Measurements from ENCODE around the gene CDK5RAP2. TPM values are rescaled to one million over a fixed set of nuclear protein-coding genes. Genes with fewer than 3 reads are reported as not detected.

Gene CDK5RAP2
- total and polyA plus RNA-seq, 2 donors: 27.3 to 44.0 TPM

- no peak for DNase-seq (ENCODE audit: low read depth in 6 of 9, low spot score in 9 of 9)
- no peaks in the 10 kb centered on the region for H3K9me3 ChIP-seq (ENCODE audit: control insufficient read depth in 2 of 2, insufficient read depth in 1 of 2, low read length in 1 of 2)
- WGBS: 97% methylated on average over 3 of the region's 3 CpGs
- no peaks in the 10 kb centered on the region for H3K27me3 ChIP-seq (ENCODE audit: control insufficient read depth in 2 of 2, insufficient read depth in 1 of 2, low read length in 1 of 2)
- peaks cover 48 to 75% of the 10 kb centered on the region in 2 donors for H3K36me3 ChIP-seq (ENCODE audit: control insufficient read depth in 2 of 2, insufficient read depth in 2 of 2, low read length in 1 of 2)
- H3K27ac ChIP-seq (ENCODE audit: low read depth in 1 of 2, low read length in 1 of 2): peak overlapping the region in 1 of 2 donors; percentile 21
- H3K4me3 ChIP-seq (ENCODE audit: low read length in 2 of 2): no peak overlapping the region
- no peaks in the 10 kb centered on the region for H3K4me1 ChIP-seq (ENCODE audit: control insufficient read depth in 2 of 2, insufficient read depth in 2 of 2, low read length in 2 of 2)
These were observed 169.0 kb downstream of the CDK5RAP2 start for GRCh38 chr9:120410925-120411501.

DNA sequence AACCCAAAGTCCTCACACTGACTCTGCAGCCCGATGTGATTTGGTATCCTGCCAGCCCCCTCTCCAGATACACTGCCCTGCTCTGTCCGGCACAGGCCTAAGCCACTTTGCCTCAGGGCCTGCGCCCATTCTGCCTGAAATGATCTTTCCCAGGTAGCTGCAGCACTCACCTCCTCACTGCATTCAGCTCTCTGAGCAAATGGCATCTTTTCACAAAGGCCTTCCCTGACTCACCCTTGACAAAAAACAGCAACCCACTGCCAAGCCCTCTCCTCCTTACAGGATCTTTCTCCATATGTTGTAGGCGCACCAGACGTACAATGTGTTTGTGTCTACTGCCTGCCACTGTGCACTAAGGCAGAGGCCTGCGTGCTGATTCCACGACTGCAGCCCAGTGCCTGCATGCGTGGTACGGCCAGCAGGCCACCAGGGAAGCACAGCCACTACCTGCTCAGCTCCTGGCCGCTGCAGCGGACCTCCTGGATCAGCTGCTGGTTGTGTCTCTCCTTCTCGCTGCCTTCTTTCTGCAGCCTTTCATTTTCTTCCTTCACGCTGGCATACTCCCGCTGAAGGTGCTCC, 171.2 kb downstream of the CDK5RAP2 start:
- DNase-seq (ENCODE audit: low read depth in 6 of 9, low spot score in 9 of 9): no peak
- Histone ChIP-seq H3K4me3 (ENCODE audit: low read length in 2 of 2) (no peak overlapping the region), H3K4me1 (ENCODE audit: control insufficient read depth in 2 of 2, insufficient read depth in 2 of 2, low read length in 2 of 2) (no peaks in the 10 kb centered on the region), H3K9me3 (ENCODE audit: control insufficient read depth in 2 of 2, insufficient read depth in 1 of 2, low read length in 1 of 2) (no peaks in the 10 kb centered on the region), H3K27me3 (ENCODE audit: control insufficient read depth in 2 of 2, insufficient read depth in 1 of 2, low read length in 1 of 2) (no peaks in the 10 kb centered on the region), H3K27ac (ENCODE audit: low read depth in 1 of 2, low read length in 1 of 2) (no peak overlapping the region), H3K36me3 (ENCODE audit: control insufficient read depth in 2 of 2, insufficient read depth in 2 of 2, low read length in 1 of 2) (peaks cover 56 to 82% of the 10 kb centered on the region in 2 donors)
- WGBS: 98% methylated on average over 14 of the region's 14 CpGs

DNA sequence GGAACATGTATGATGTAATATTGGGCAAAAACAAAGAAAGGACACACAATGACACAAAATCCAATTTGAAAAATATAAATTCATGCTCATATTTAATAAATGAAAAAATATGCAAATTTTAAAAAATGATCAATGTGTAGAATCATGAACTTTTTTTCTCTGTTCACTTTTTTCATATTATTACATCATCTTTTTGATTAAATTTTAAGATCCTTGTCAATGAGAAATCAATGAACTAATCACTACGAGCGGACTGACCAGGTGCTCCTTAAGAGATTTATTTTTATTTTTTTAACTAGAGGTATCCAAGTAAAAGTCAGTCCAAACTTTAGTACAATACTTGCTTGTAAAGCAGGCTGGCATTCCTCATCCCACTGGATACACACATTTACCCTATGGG, 174.1 kb downstream of the CDK5RAP2 start:
- Histone ChIP-seq H3K36me3 (ENCODE audit: control insufficient read depth in 2 of 2, insufficient read depth in 2 of 2, low read length in 1 of 2) (peaks cover 76 to 82% of the 10 kb centered on the region in 2 donors), H3K27ac (ENCODE audit: low read depth in 1 of 2, low read length in 1 of 2) (no peak overlapping the region), H3K4me1 (ENCODE audit: control insufficient read depth in 2 of 2, insufficient read depth in 2 of 2, low read length in 2 of 2) (no peaks in the 10 kb centered on the region), H3K27me3 (ENCODE audit: control insufficient read depth in 2 of 2, insufficient read depth in 1 of 2, low read length in 1 of 2) (no peaks in the 10 kb centered on the region), H3K9me3 (ENCODE audit: control insufficient read depth in 2 of 2, insufficient read depth in 1 of 2, low read length in 1 of 2) (no peaks in the 10 kb centered on the region), H3K4me3 (ENCODE audit: low read length in 2 of 2) (no peak overlapping the region)
- WGBS: 98% methylated on average over 2 of the region's 2 CpGs
- no peak for DNase-seq (ENCODE audit: low read depth in 6 of 9, low spot score in 9 of 9)

DNA sequence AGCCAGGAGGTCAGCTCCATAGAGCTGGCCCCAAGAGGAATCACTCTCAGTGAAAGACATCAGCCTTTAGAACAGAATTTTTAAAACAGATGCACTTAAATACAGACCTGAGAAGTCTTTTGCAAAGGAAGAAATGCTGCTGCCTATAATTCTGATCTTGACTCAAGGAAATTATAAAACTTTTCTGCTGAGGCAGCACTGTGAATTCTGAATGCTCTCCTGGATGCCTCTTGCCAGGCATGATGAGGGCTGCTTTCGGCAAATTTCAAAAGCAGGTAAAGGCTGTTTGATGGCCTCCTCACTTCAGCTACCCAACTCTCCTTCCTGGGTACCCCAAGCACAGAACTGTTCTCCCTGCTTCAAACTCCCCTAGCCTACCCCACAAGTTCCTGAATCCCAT, 174.8 kb downstream of the CDK5RAP2 start:
- Histone ChIP-seq H3K9me3 (ENCODE audit: control insufficient read depth in 2 of 2, insufficient read depth in 1 of 2, low read length in 1 of 2) (no peaks in the 10 kb centered on the region), H3K27ac (ENCODE audit: low read depth in 1 of 2, low read length in 1 of 2) (no peak overlapping the region), H3K36me3 (ENCODE audit: control insufficient read depth in 2 of 2, insufficient read depth in 2 of 2, low read length in 1 of 2) (peaks cover 78 to 82% of the 10 kb centered on the region in 2 donors), H3K4me3 (ENCODE audit: low read length in 2 of 2) (no peak overlapping the region), H3K4me1 (ENCODE audit: control insufficient read depth in 2 of 2, insufficient read depth in 2 of 2, low read length in 2 of 2) (no peaks in the 10 kb centered on the region), H3K27me3 (ENCODE audit: control insufficient read depth in 2 of 2, insufficient read depth in 1 of 2, low read length in 1 of 2) (no peaks in the 10 kb centered on the region)
- 100% methylated on average over 1 of the region's 1 CpG for WGBS
- DNase-seq (ENCODE audit: low read depth in 6 of 9, low spot score in 9 of 9): no peak

DNA sequence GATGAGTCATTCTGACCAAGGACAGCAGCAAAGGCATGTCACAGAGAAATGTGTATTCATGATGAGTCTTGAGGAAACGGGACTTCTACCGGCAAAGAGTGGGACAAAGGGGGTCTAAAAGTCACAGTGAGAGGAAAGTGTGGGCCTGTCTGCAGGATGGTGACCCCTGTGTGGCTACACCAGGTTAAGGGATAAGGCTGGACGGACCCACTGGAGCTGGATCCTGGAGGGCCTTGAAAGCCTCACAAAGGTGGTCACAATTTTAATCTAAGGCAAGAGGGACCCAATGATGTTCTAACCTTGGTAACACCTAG, 176.5 kb downstream of the CDK5RAP2 start:
- Histone ChIP-seq H3K4me1 (ENCODE audit: control insufficient read depth in 2 of 2, insufficient read depth in 2 of 2, low read length in 2 of 2) (no peaks in the 10 kb centered on the region), H3K4me3 (ENCODE audit: low read length in 2 of 2) (no peak overlapping the region), H3K36me3 (ENCODE audit: control insufficient read depth in 2 of 2, insufficient read depth in 2 of 2, low read length in 1 of 2) (peaks cover 74 to 79% of the 10 kb centered on the region in 2 donors), H3K9me3 (ENCODE audit: control insufficient read depth in 2 of 2, insufficient read depth in 1 of 2, low read length in 1 of 2) (no peaks in the 10 kb centered on the region), H3K27ac (ENCODE audit: low read depth in 1 of 2, low read length in 1 of 2) (no peak overlapping the region), H3K27me3 (ENCODE audit: control insufficient read depth in 2 of 2, insufficient read depth in 1 of 2, low read length in 1 of 2) (no peaks in the 10 kb centered on the region)
- no peak for DNase-seq (ENCODE audit: low read depth in 6 of 9, low spot score in 9 of 9)
- WGBS: 89% methylated on average over 3 of the region's 3 CpGs

DNA sequence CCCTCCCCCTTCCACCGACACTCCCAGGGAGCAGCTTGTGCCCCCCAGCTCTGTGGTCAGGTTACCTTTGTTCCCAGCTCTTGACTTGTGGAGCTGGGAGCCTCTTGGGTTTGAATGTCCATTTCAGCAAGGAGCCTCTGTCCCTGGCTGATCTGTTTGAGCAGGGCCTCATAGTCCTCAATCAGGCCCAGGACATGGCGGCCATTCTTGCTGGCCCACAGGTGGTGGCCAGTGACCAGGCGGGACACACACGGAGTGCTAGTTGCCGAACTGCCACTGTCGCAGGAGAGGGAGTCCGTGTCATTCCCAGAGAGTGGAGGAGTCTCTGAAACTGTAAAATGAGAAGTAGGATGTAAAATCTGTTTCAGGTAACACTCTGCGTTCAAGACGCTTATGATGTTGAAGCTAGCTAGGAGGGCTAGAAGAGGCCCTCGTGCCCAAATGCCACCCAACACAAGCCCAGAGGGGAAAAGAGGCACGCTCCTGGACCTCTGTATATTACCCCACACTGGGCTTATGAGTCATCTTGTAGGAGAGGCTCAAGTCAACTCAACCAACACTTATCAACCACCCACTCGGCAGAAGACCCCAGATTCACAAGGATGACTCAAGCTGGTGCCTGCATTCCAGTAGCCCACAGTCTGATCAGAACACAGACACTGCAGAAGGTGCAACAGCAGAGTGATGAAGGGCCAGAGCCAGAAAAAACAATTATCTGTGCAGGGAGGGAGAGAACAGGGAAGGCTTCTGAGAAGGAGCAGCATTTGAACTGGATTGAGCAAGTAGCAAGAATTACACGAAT, 177.0 kb downstream of the CDK5RAP2 start:
- Histone ChIP-seq H3K27ac (ENCODE audit: low read depth in 1 of 2, low read length in 1 of 2) (no peak overlapping the region), H3K36me3 (ENCODE audit: control insufficient read depth in 2 of 2, insufficient read depth in 2 of 2, low read length in 1 of 2) (peaks cover 68 to 74% of the 10 kb centered on the region in 2 donors), H3K27me3 (ENCODE audit: control insufficient read depth in 2 of 2, insufficient read depth in 1 of 2, low read length in 1 of 2) (no peaks in the 10 kb centered on the region), H3K4me1 (ENCODE audit: control insufficient read depth in 2 of 2, insufficient read depth in 2 of 2, low read length in 2 of 2) (no peaks in the 10 kb centered on the region), H3K4me3 (ENCODE audit: low read length in 2 of 2) (no peak overlapping the region), H3K9me3 (ENCODE audit: control insufficient read depth in 2 of 2, insufficient read depth in 1 of 2, low read length in 1 of 2) (no peaks in the 10 kb centered on the region)
- 98% methylated on average over 13 of the region's 13 CpGs for WGBS
- DNase-seq (ENCODE audit: low read depth in 6 of 9, low spot score in 9 of 9): no peak

GRCh38 chr9:120399940-120400339, 180.0 kb downstream of the CDK5RAP2 start:
- DNase-seq (ENCODE audit: low read depth in 6 of 9, low spot score in 9 of 9): no peak
- Histone ChIP-seq H3K27me3 (ENCODE audit: control insufficient read depth in 2 of 2, insufficient read depth in 1 of 2, low read length in 1 of 2) (no peaks in the 10 kb centered on the region), H3K4me1 (ENCODE audit: control insufficient read depth in 2 of 2, insufficient read depth in 2 of 2, low read length in 2 of 2) (peaks cover 0 to 1% of the 10 kb centered on the region in 2 donors), H3K36me3 (ENCODE audit: control insufficient read depth in 2 of 2, insufficient read depth in 2 of 2, low read length in 1 of 2) (peaks cover 63 to 64% of the 10 kb centered on the region in 2 donors), H3K4me3 (ENCODE audit: low read length in 2 of 2) (no peak overlapping the region), H3K27ac (ENCODE audit: low read depth in 1 of 2, low read length in 1 of 2) (no peak overlapping the region), H3K9me3 (ENCODE audit: control insufficient read depth in 2 of 2, insufficient read depth in 1 of 2, low read length in 1 of 2) (no peaks in the 10 kb centered on the region)
- WGBS: 99% methylated on average over 2 of the region's 2 CpGs

- no peak for DNase-seq (ENCODE audit: low read depth in 6 of 9, low spot score in 9 of 9)
- H3K36me3 ChIP-seq (ENCODE audit: control insufficient read depth in 2 of 2, insufficient read depth in 2 of 2, low read length in 1 of 2): peaks cover 53 to 64% of the 10 kb centered on the region in 2 donors
- H3K9me3 ChIP-seq (ENCODE audit: control insufficient read depth in 2 of 2, insufficient read depth in 1 of 2, low read length in 1 of 2): no peaks in the 10 kb centered on the region
- H3K27ac ChIP-seq (ENCODE audit: low read depth in 1 of 2, low read length in 1 of 2): no peak overlapping the region
- no peaks in the 10 kb centered on the region for H3K27me3 ChIP-seq (ENCODE audit: control insufficient read depth in 2 of 2, insufficient read depth in 1 of 2, low read length in 1 of 2)
- no peak overlapping the region for H3K4me3 ChIP-seq (ENCODE audit: low read length in 2 of 2)
- H3K4me1 ChIP-seq (ENCODE audit: control insufficient read depth in 2 of 2, insufficient read depth in 2 of 2, low read length in 2 of 2): peaks cover 14 to 15% of the 10 kb centered on the region in 2 donors
These were observed 181.7 kb downstream of the CDK5RAP2 start for GRCh38 chr9:120398286-120398685.

- peaks cover 53 to 64% of the 10 kb centered on the region in 2 donors for H3K36me3 ChIP-seq (ENCODE audit: control insufficient read depth in 2 of 2, insufficient read depth in 2 of 2, low read length in 1 of 2)
- no peak for DNase-seq (ENCODE audit: low read depth in 6 of 9, low spot score in 9 of 9)
- no peaks in the 10 kb centered on the region for H3K27me3 ChIP-seq (ENCODE audit: control insufficient read depth in 2 of 2, insufficient read depth in 1 of 2, low read length in 1 of 2)
- WGBS: 95% methylated on average over 1 of the region's 1 CpG
- H3K27ac ChIP-seq (ENCODE audit: low read depth in 1 of 2, low read length in 1 of 2): no peak overlapping the region
- no peak overlapping the region for H3K4me3 ChIP-seq (ENCODE audit: low read length in 2 of 2)
- H3K4me1 ChIP-seq (ENCODE audit: control insufficient read depth in 2 of 2, insufficient read depth in 2 of 2, low read length in 2 of 2): peaks cover 14 to 18% of the 10 kb centered on the region in 2 donors
- no peaks in the 10 kb centered on the region for H3K9me3 ChIP-seq (ENCODE audit: control insufficient read depth in 2 of 2, insufficient read depth in 1 of 2, low read length in 1 of 2)
These were observed 182.5 kb downstream of the CDK5RAP2 start for GRCh38 chr9:120397453-120397852.
